K562 (cell line): ENCODE data around the gene SLC16A4. TPM values are rescaled to one million over a fixed set of nuclear protein-coding genes. Genes with fewer than 3 reads are reported as not detected.

Experiments
- ADNP ChIP-seq: fragments of 200-800 bp; sonication (Bioruptor generic); IDR thresholded peaks from 2 replicates; pipeline ENCODE4 v1.6.1; 2016; ENCODE audit warnings: missing genetic modification characterization, missing compliant biosample characterization
- ARID3A ChIP-seq: IDR thresholded peaks from 2 replicates; pipeline ENCODE4 v1.6.1; 2012; ENCODE audit warnings: low read depth, low read length, improper control_type of control experiment, borderline replicate concordance
- CEBPB ChIP-seq: fragments of 450-650 bp; IDR thresholded peaks from 2 replicates; pipeline ENCODE4 v1.6.1; 2016; ENCODE audit warnings: missing genetic modification characterization, missing compliant biosample characterization
- CREB5 ChIP-seq: fragments of 250-450 bp; sonication (Bioruptor Pico); IDR thresholded peaks from 2 replicates; pipeline ENCODE4 v1.5.0; 2020; ENCODE audit warnings: mild to moderate bottlenecking
- E2F8 ChIP-seq: fragments of 450-650 bp; IDR thresholded peaks from 2 replicates; pipeline ENCODE4 v1.7.1; 2018; ENCODE audit warnings: mild to moderate bottlenecking, low read depth; ENCODE audit not compliant: partially characterized antibody
- ELF1 ChIP-seq: fragments of 200-800 bp; sonication (Bioruptor generic); IDR thresholded peaks from 2 replicates; pipeline ENCODE4 v1.6.1; 2016; ENCODE audit warnings: missing genetic modification characterization, missing compliant biosample characterization
- HDGF ChIP-seq: fragments of 450-650 bp; IDR thresholded peaks from 2 replicates; pipeline ENCODE4 v1.6.1; 2016
- HLTF ChIP-seq: fragments of 450-650 bp; IDR thresholded peaks from 2 replicates; pipeline ENCODE4 v1.6.1; 2016
- HOXB6 ChIP-seq: fragments of 250-450 bp; sonication (Bioruptor Pico); IDR thresholded peaks from 2 replicates; pipeline ENCODE4 v1.5.1; 2022; ENCODE audit warnings: mild to moderate bottlenecking, borderline replicate concordance
- MITF ChIP-seq: IDR thresholded peaks from 2 replicates; pipeline ENCODE4 v1.6.1; 2014; ENCODE audit warnings: antibody characterized with exemption
- MTF1 ChIP-seq: fragments of 250-450 bp; sonication (Bioruptor Pico); IDR thresholded peaks from 2 replicates; pipeline ENCODE4 v1.9.0; 2021; ENCODE audit warnings: moderate library complexity, mild to moderate bottlenecking, inconsistent platforms, borderline replicate concordance
- RBM34 ChIP-seq: fragments of 200-400 bp; formaldehyde crosslinking; IDR thresholded peaks from 2 replicates; pipeline ENCODE4 v1.6.1; 2018; ENCODE audit warnings: low read length, borderline replicate concordance; ENCODE audit not compliant: insufficient read depth
- RFX1 ChIP-seq: fragments of 450-650 bp; IDR thresholded peaks from 2 replicates; pipeline ENCODE4 v1.6.1; 2016; ENCODE audit warnings: mild to moderate bottlenecking, moderate library complexity
- TBP ChIP-seq: optimal IDR thresholded peaks from 2 replicates; pipeline ENCODE3; 2011; ENCODE audit warnings: low read depth, low read length, improper control_type of control experiment
- ZBTB17 ChIP-seq: fragments of 450-650 bp; formaldehyde crosslinking; IDR thresholded peaks from 2 replicates; pipeline ENCODE4 v1.4.0; 2020; ENCODE audit warnings: mild to moderate bottlenecking
- ZBTB26 ChIP-seq: fragments of 450-650 bp; formaldehyde crosslinking; IDR thresholded peaks from 2 replicates; pipeline ENCODE4 v1.4.0; 2022; ENCODE audit warnings: missing genetic modification characterization
- ZZZ3 ChIP-seq: fragments of 450-650 bp; IDR thresholded peaks from 2 replicates; pipeline ENCODE4 v1.6.1; 2016; ENCODE audit warnings: antibody characterized with exemption, mild to moderate bottlenecking, moderate library complexity
- polyA plus RNA-seq, 8 experiments: library from polyadenylated mRNA; depleted of rRNA in 4 of 8; stranded (reverse) in 5 of 8; unstranded in 3 of 8; fragments of >200 nt; fragmentation: Nextera tagmentation in 2 of 8; fragmentation: Illumina TruSeq in 1 of 8; extraction: Ambion mirVana in 2 of 8; extraction: Trizol in 1 of 8; gene quantifications; 2 replicates each; pipeline versions ENCODE4 v1.2.1 to v1.2.3, GENCODE V29; 2011 to 2014; ENCODE audit warnings: inconsistent platforms in 1 of 8, missing spikeins in 1 of 8
- total RNA-seq, 7 experiments: library from RNA; depleted of rRNA in 6 of 7; stranded (reverse); fragments of >200 nt in 6 of 7; fragmentation: Illumina TruSeq in 2 of 7; extraction: Trizol in 2 of 7; gene quantifications; 2 replicates each; pipeline versions ENCODE4 v1.2.1 to v1.2.3, GENCODE V29; 2011 to 2021; ENCODE audit warnings: low replicate concordance in 1 of 7

SLC16A4 gene
- total and polyA plus RNA-seq, 9 of the 15 experiments (the other 6 are each of a cell fraction or from before 2014, with no cell fraction given), result 0.04 to 0.31 (median 0.18) TPM; not detected in 1

- TF ChIP-seq CREB5 (CRISPR knock-in tag), result no peak
- no peak for TF ChIP-seq RBM34
- TF ChIP-seq E2F8, result peak; percentile 94
- no peak for TF ChIP-seq CEBPB (tag)
- TF ChIP-seq HDGF, result no peak
- peak; percentile 32; the same call in 1 of the 2 replicates for TF ChIP-seq ZBTB17 (CRISPR knock-in tag)
- TF ChIP-seq RFX1, result no peak
- peak; percentile 93; the same call in 1 of the 2 replicates for TF ChIP-seq MITF
- no peak for TF ChIP-seq HOXB6
- peak; percentile 4; the same call in 1 of the 2 replicates for TF ChIP-seq HLTF
- peak; percentile 95 for TF ChIP-seq TBP
- 0 out of 2 replicates have a peak, but pooled peaks have one; percentile 36 for TF ChIP-seq MTF1 (CRISPR knock-in tag)
- no peak for TF ChIP-seq ADNP
- TF ChIP-seq ELF1 (tag), result peak; percentile 98
- peak; percentile 79 for TF ChIP-seq ZZZ3
- 0 out of 2 replicates have a peak, but pooled peaks have one; percentile 76 for TF ChIP-seq ZBTB26 (CRISPR knock-in tag)
- TF ChIP-seq ARID3A, result no peak
Observed at GRCh38 chr1:110407260-110408210, 16.7 kb upstream of the SLC16A4 start, which contains the start of gene LAMTOR5 (continued).
